Fibroblast of lung (primary cell): Measurements from ENCODE around the gene VPS4A. TPM values are rescaled to one million over a fixed set of nuclear protein-coding genes. Genes with fewer than 3 reads are reported as not detected.

Source experiments
- DNase-seq, 2 donors: peaks; one replicate each; pipeline versions ENCODE4 v3.0.0 to v3.0.0-alpha.2; 2010; ENCODE audit warnings: low read depth in 2 of 2
- H2AFZ ChIP-seq: 2 replicates; pipeline ENCODE4 v1.5.1; 2012; ENCODE audit warnings: low read length, control low read depth, inconsistent platforms
- H3K27ac ChIP-seq: 2 replicates; pipeline ENCODE4 v1.5.1; 2011; ENCODE audit warnings: low read length, control low read depth; ENCODE audit not compliant: insufficient read depth
- H3K27me3 ChIP-seq: 2 replicates; pipeline ENCODE4 v1.5.1; 2011; ENCODE audit warnings: mild to moderate bottlenecking, low read length; ENCODE audit not compliant: control insufficient read depth, insufficient read depth
- H3K36me3 ChIP-seq: 2 replicates; pipeline ENCODE4 v1.5.1; 2011; ENCODE audit warnings: low read length; ENCODE audit not compliant: control insufficient read depth, insufficient read depth
- H3K4me1 ChIP-seq: 2 replicates; pipeline ENCODE4 v1.5.1; 2011; ENCODE audit warnings: low read length; ENCODE audit not compliant: control insufficient read depth, insufficient read depth; ENCODE audit errors: extremely low read depth
- H3K4me2 ChIP-seq: 2 replicates; pipeline ENCODE4 v1.5.1; 2011; ENCODE audit warnings: low read length, control low read depth; ENCODE audit not compliant: insufficient read depth; ENCODE audit errors: extremely low read depth
- H3K4me3 ChIP-seq, 4 experiments: fragments of 200-600 bp in 1 of 4; sonication (generic) in 1 of 4; replicated peaks in 1 of 4; 2 replicates each; pipeline ENCODE4 v1.5.1; 2011 to 2016; ENCODE audit warnings: low read length in 4 of 4, low read depth in 3 of 4, mild to moderate bottlenecking in 3 of 4, control low read depth in 2 of 4, inconsistent platforms in 1 of 4, mixed read lengths in 1 of 4; ENCODE audit not compliant: insufficient read depth in 1 of 4; ENCODE audit errors: control extremely low read depth in 1 of 4
- H3K79me2 ChIP-seq: 2 replicates; pipeline ENCODE4 v1.5.1; 2012; ENCODE audit warnings: mild to moderate bottlenecking, low read length, inconsistent platforms; ENCODE audit not compliant: control insufficient read depth, insufficient read depth
- H3K9ac ChIP-seq: 2 replicates; pipeline ENCODE4 v1.5.1; 2011; ENCODE audit warnings: mild to moderate bottlenecking, low read length, control low read depth; ENCODE audit not compliant: insufficient read depth
- H3K9me3 ChIP-seq: 2 replicates; pipeline ENCODE4 v1.5.1; 2012; ENCODE audit warnings: low read depth, low read length; ENCODE audit not compliant: control insufficient read depth, insufficient read depth
- H4K20me1 ChIP-seq: 2 replicates; pipeline ENCODE4 v1.5.1; 2011; ENCODE audit warnings: low read length; ENCODE audit not compliant: control insufficient read depth, insufficient read depth; ENCODE audit errors: extremely low read depth
- EZH2 ChIP-seq: IDR thresholded peaks from 2 replicates; pipeline ENCODE4 v1.5.1; 2012; ENCODE audit warnings: low read length, control low read depth, mild to moderate bottlenecking; ENCODE audit errors: missing control alignments
- polyA plus RNA-seq, 2 donors: library from polyadenylated mRNA; depleted of rRNA in 1 of 2; stranded (reverse) in 1 of 2; unstranded in 1 of 2; fragments of >200 nt; gene quantifications; 2 replicates each; pipeline ENCODE4 v1.2.1, GENCODE V29; 2011 to 2012; ENCODE audit warnings: missing spikeins in 1 of 2
- total RNA-seq: library from RNA; depleted of rRNA; stranded (reverse); fragments of >200 nt; gene quantifications from 2 replicates; pipeline ENCODE4 v1.2.1, GENCODE V29; 2014
- TF ChIP-seq, protein P1 (sequence below), 2 donors: IDR thresholded peaks in 1 of 2; conservative IDR thresholded peaks in 1 of 2; 1 replicate in 1 of 2; 2 replicates in 1 of 2; pipeline ENCODE4 v1.5.1; 2011 to 2012; ENCODE audit warnings: low read length in 2 of 2, control low read depth in 1 of 2, inconsistent platforms in 1 of 2, low read depth in 1 of 2, mild to moderate bottlenecking in 1 of 2

Gene VPS4A
- total and polyA plus RNA-seq, 2 donors (not counting 1 experiment from before 2014, with no cell fraction given), result 14.5 to 39.8 TPM

- no peaks in the 10 kb centered on the region for H3K4me1 ChIP-seq
- H3K36me3 ChIP-seq, result peaks cover 7% of the 10 kb centered on the region
- no peaks in the 10 kb centered on the region for H4K20me1 ChIP-seq
- no peak overlapping the region for H3K4me2 ChIP-seq
- H3K27ac ChIP-seq, result no peak overlapping the region
- no peak overlapping the region for H3K4me3 ChIP-seq
- no peak overlapping the region for H2AFZ ChIP-seq
- H3K9me3 ChIP-seq, result no peaks in the 10 kb centered on the region
- TF ChIP-seq, protein P1, sequence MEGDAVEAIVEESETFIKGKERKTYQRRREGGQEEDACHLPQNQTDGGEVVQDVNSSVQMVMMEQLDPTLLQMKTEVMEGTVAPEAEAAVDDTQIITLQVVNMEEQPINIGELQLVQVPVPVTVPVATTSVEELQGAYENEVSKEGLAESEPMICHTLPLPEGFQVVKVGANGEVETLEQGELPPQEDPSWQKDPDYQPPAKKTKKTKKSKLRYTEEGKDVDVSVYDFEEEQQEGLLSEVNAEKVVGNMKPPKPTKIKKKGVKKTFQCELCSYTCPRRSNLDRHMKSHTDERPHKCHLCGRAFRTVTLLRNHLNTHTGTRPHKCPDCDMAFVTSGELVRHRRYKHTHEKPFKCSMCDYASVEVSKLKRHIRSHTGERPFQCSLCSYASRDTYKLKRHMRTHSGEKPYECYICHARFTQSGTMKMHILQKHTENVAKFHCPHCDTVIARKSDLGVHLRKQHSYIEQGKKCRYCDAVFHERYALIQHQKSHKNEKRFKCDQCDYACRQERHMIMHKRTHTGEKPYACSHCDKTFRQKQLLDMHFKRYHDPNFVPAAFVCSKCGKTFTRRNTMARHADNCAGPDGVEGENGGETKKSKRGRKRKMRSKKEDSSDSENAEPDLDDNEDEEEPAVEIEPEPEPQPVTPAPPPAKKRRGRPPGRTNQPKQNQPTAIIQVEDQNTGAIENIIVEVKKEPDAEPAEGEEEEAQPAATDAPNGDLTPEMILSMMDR (conservative IDR thresholded peaks at IDR 0.05 in 1 of 2, IDR thresholded peaks at IDR 0.05 in 1 of 2; ENCODE audit: low read depth in 1 of 2, low read length in 2 of 2), result no peak
- no peak for TF ChIP-seq EZH2
- H3K79me2 ChIP-seq, result no peaks in the 10 kb centered on the region
- H3K9ac ChIP-seq, result no peak overlapping the region
- H3K27me3 ChIP-seq, result no peaks in the 10 kb centered on the region
- no peak for DNase-seq
Measured at GRCh38 chr16:69373019-69373418, 61.9 kb downstream of the VPS4A start.

Other genes with a start within 250 kb of the VPS4A start
- gene HAS3, start 205.7 kb upstream of the VPS4A start, total RNA-seq, result 0.26 and 0.33 TPM in 2 replicates
- gene HAS3, start 205.7 kb upstream of the VPS4A start, polyA plus RNA-seq, result 0.19 and 0.27 TPM in 2 replicates
- gene CHTF8, start 178.8 kb upstream of the VPS4A start, total RNA-seq, result 39.0 and 55.7 TPM in 2 replicates
- gene CHTF8, start 178.8 kb upstream of the VPS4A start, polyA plus RNA-seq, result 74.3 and 83.0 TPM in 2 replicates
- gene UTP4, start 178.7 kb upstream of the VPS4A start, total RNA-seq, result 14.4 and 14.9 TPM in 2 replicates
- gene UTP4, start 178.7 kb upstream of the VPS4A start, polyA plus RNA-seq, result 56.5 and 80.1 TPM in 2 replicates
- gene SNTB2, start 124.2 kb upstream of the VPS4A start, total RNA-seq, result 39.5 and 63.3 TPM in 2 replicates
- gene SNTB2, start 124.2 kb upstream of the VPS4A start, polyA plus RNA-seq, result 45.3 and 51.8 TPM in 2 replicates
- gene PDF, start 19.2 kb downstream of the VPS4A start, total RNA-seq, result 13.4 and 14.4 TPM in 2 replicates
- gene PDF, start 19.2 kb downstream of the VPS4A start, polyA plus RNA-seq, result 8.7 and 9.2 TPM in 2 replicates
- gene COG8, start 28.2 kb downstream of the VPS4A start, total RNA-seq, result 29.2 and 31.1 TPM in 2 replicates
- 20.0 and 26.4 TPM in 2 replicates for gene COG8, start 28.2 kb downstream of the VPS4A start, polyA plus RNA-seq
- 20.0 and 28.2 TPM in 2 replicates for gene NIP7, start 28.4 kb downstream of the VPS4A start, total RNA-seq
- 13.3 and 19.7 TPM in 2 replicates for gene NIP7, start 28.4 kb downstream of the VPS4A start, polyA plus RNA-seq
- not detected in 2 replicates for gene TMED6, start 40.4 kb downstream of the VPS4A start, total RNA-seq
- gene TMED6, start 40.4 kb downstream of the VPS4A start, polyA plus RNA-seq, result 0.08 TPM in 1 of 2 replicates, not detected in the other
- gene TERF2, start 74.7 kb downstream of the VPS4A start, total RNA-seq, result 9.8 and 16.3 TPM in 2 replicates
- gene TERF2, start 74.7 kb downstream of the VPS4A start, polyA plus RNA-seq, result 18.8 and 22.9 TPM in 2 replicates
- 37.2 and 87.4 TPM in 2 replicates for gene CYB5B, start 113.3 kb downstream of the VPS4A start, total RNA-seq
- 220 and 248 TPM in 2 replicates for gene CYB5B, start 113.3 kb downstream of the VPS4A start, polyA plus RNA-seq